GM21381 (cell line): ENCODE data around the gene CCL27.

Source experiments
- ATAC-seq: cut with Tn5 transposase; IDR thresholded peaks from one replicate; pipeline ENCODE4 v1.9.1; 2021; ENCODE audit warnings: mild to moderate bottlenecking, moderate library complexity; ENCODE audit not compliant: unreplicated experiment

Gene CCL27, protein sequence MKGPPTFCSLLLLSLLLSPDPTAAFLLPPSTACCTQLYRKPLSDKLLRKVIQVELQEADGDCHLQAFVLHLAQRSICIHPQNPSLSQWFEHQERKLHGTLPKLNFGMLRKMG

GRCh38 chr9:34662526-34663302 lies at the start of gene CCL27:
Gene CCL27 (minus strand): TSS chr9:34662657. CDS start chr9:34662633, 24 bp downstream.
- no peak for ATAC-seq

DNA sequence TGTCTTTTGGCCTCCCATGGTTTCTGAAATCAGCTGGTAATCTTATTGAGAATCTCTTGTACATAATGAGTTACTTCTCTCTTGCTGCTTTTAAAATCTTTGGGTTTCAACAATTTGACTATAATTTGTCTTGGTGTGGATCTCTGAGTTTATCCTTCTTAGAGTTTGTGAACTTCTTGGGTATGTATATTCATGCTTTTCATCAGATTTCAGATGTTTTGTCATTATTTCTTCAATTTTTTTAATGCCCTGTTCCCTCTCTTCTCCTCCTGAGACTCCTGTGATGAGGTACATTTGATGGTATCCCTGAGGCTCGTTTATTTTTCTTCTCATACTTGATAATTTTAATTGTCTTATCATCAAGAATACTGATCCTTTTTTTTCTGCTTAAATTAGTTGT lies 49.7 kb upstream of the CCL27 start:
- no peak for ATAC-seq

DNA sequence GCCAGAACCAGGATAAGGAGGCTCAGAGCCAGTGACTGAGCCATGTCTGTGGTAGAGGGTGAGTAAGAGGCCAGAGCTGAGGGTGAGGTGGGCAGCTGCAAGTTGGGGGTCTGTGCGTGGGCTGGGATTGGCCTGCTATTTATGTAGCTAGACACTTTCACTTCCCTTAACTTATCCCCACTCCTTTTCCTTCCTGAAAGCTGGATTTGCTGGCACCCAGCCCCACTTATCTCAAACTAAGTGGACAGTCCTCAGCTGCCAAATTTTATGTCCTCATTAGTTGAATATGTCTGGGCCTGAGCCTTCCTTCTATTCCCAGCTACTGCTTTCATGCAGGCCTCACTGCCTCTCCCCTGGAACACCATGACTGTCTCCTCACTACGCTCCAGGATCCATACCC lies 47.6 kb upstream of the CCL27 start, which contains the start of gene CCL21:
TSS of gene CCL21 (minus strand) at position 114 of the 400 bp plus-strand sequence. CDS start at position 44, 70 bp downstream.
- ATAC-seq, result no peak

- ATAC-seq, result no peak
These were observed 46.9 kb upstream of the CCL27 start for GRCh38 chr9:34709196-34709978.

- ATAC-seq, result no peak
These were observed 44.7 kb upstream of the CCL27 start for GRCh38 chr9:34707130-34707529.

DNA sequence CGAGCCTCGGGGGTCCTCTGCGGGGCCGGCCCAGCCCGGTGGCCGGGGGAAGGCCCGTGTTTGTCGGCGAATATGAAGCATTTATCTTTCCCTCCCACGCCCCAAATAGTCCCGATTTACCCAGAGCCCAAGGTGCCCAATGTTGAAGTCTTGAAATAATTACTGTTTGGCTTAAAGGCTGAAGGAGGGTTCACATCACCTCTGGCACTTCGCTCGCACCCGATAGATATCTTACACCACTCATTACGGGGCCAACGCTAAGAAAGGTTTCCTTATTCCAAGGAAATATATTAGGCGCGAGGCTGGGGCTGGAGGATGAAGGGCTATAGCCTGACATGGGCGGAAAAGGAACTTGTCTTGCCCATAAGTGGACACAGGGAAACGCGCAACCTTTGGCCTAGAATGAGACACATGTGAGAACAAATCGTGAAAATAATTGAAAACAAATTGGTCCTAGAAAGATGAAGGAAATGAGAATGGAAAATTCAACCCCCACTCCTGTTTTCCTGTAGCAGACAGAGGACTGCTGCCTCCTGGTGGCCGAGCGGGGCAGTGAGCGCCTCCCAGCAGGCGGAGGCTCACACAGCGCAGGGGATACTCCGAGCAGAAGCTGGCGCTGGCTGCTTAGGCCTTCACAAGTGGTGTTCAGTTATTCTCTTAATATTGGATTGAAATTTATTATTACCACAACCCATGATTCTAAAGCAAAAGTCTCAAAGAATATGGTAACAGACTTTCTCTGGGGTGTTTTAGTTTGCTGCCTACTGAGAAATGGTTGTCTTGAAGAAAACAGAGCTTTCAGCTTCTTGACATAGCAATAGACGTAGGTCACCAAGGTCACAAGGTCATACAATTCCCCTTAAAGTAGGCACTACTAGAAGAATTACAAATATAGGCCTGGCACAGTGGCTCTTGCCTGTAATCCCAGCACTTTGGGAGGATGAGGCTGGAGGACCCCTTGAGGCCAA lies 39.6 kb upstream of the CCL27 start:
- peak; percentile 73 for ATAC-seq

- peak; percentile 71 for ATAC-seq
These were observed 38.7 kb upstream of the CCL27 start for GRCh38 chr9:34701023-34701768.

- no peak for ATAC-seq
These were observed 32.4 kb upstream of the CCL27 start for GRCh38 chr9:34694811-34695210.

DNA sequence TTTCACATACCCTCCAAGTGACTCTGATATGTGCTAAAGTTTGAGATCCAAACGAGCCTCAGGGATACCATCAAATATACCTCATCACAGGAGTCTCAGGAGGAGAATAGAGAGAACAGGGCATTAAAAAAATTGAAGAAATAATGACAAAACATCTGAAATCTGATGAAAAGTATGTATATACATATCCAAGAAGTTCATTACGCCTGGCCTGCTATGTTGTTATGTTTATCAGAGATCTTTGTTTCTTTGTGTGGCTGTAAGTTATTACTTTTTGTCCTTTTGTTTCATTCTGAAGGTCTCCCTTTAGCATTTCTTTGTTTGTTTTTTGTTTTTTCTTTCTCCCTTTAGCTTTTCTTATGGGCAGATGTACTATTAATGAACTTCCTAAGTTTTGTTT lies 31.1 kb upstream of the CCL27 start:
- ATAC-seq, result no peak

GRCh38 chr9:34691936-34692315 lies 29.5 kb upstream of the CCL27 start:
- ATAC-seq, result no peak

DNA sequence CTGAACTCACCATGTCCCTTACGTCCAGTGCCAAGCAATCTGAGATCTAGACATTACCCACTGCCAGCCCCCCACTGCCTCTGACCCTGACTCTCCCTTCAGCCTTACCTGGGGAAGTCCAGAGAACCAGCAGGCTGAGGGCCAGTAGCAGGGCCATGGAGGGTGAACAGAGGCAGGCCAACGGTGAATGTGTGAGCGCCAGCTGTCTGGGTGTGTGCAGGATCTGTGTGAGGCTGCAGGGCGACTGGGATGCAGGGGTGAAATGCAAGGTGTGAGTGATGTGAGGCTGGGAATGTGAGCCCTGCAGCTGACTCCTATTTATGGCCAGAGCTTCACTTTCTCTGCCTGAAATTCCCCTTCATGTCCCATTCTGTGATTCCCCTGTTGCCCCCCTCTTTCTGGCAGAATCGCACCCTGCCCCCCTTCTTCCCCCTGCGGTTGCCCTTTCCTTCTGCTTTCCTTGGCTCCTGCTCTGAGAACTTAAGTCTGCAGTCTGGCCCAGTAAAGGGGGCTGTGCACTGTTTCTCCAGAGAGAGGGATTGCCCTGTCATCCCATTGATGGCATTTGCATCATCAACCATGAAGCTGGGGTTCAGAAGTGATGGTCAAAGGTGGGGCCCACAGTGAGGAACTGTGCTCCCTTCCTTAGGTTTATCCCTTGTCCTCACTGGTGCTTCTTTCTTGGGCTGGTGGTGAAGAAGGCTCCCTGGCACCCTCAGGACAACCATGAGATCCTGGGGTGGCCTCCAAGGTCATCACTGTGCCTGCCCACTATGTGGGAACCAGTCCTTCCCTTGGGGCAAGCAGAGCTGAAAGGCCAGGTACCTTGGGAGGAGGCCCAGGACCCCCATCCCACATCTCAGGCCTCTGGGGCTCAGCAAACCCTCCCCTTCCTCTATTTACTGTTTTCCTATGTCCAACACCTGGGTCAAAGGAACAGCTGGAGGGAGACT lies 28.8 kb upstream of the CCL27 start, which contains the start of gene CCL19:
TSS of gene CCL19 (minus strand) at position 294 of the 953 bp plus-strand sequence. CDS start at position 157, 137 bp downstream.
- ATAC-seq, result no peak

DNA sequence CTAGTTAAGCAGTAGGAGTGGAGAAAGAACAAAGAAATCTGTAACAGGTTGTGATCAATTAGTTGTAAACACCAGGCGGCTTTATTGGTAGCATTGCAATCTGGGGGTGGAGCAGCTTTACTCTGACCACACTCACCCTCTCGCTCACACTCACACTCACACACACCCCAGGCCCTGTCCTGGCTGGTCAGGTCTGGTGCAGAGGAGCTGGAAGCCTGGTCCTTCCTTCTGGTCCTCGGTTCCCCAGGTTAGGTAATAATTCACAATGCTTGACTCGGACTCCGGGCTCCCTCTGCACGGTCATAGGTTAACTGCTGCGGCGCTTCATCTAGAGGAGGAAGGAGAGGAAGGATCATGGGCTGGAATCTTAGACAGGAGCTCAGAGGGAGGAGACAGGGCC lies 27.1 kb upstream of the CCL27 start:
- no peak for ATAC-seq

GRCh38 chr9:34689116-34689470 lies 26.6 kb upstream of the CCL27 start:
- ATAC-seq, result no peak

- no peak for ATAC-seq
These were observed 26.1 kb upstream of the CCL27 start for GRCh38 chr9:34688329-34689115.

GRCh38 chr9:34687276-34688030 lies 25.0 kb upstream of the CCL27 start:
- ATAC-seq, result no peak

DNA sequence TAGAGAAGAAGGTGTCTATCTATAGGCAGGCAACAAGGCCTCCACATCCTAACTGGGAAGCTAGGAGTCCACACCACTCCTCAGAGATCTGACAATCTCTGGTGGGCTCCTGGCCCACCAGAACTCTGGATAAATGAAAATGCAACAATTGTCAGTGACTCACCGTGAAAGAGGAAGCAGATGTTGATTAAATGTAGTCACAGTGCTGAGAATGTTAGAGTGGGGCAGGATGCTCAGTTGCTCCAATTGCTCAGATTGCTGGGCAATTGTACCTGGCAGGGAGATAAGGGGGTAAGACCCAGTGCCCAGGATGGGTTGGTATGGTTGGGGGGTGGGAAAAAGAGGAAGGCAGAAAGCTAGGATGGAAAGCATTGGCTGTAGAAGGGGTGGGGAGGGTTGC lies 24.3 kb upstream of the CCL27 start:
- ATAC-seq, result no peak

GRCh38 chr9:34686231-34686630 lies 23.8 kb upstream of the CCL27 start:
- no peak for ATAC-seq
